Measurements from ENCODE around the gene WBP11.

Gene WBP11

DNA sequence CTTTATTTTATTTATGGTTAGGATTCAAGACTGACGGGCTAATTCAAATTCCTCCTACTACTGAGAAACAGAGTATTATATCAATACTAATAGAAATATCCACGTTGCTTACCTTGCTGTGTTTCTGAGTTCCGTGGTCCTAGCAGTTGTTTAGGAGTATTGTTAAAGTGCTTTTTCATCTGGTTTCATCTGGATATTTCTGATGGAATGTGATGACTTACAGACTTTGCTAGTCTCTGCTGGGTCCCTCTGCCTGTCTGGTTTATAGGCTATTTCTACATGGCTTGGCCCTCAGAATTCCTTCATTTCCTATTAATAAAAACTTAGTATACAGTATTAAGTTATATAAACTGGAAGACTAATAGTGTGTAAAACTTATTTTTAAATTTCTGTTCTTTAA lies 10.7 kb upstream of the WBP11 start, which contains the start of gene SMCO3:
Gene SMCO3 (minus strand): TSS at position 169 of the 400 bp plus-strand sequence. CDS start 7,502 bp downstream, outside the sequence.
- no peak for DNase-seq

DNA sequence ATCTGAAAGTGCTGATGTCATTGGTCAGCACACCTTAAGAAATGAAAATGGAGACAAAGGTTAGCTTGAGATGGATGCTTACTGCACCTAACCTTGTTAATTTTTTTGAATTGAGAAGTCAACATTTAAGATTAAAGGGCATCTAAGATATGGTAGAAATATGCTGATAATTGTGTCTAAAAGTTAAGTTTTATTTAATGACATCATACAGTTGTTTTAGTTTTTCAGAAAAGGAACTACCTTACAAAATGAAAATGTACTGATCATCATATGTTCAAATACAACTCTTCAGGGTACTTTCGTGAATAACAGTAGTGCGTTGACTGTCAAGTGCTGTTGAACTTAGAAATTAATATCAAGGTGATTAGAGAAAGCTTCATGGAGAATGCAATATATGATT lies 8.2 kb upstream of the WBP11 start:
- DNase-seq, result no peak

DNA sequence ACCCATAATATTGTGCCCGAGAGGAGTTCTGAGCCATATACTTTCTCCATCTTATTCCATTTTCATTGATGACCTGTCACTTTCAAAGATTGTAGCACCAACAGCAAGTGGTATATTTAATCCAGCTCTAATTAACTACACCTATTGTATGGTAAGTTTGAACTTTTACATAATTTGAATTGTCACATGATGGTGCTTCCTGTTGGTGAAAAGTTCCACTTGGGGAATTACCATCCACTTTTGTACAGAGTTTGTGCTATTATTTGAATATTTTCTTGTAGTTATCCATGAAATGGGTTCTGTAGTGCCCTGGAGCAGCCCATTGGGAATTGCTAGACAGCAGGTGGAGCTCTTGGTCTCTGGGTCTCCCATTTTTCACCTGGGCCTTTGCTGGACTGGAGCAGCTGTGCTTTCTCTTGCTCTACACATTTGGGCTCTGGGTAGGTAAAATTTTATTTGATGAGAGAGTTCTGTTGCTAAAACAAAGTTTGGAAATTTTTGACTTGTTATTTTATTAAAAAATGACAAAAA lies 7.7 kb upstream of the WBP11 start:
- DNase-seq, result no peak

DNA sequence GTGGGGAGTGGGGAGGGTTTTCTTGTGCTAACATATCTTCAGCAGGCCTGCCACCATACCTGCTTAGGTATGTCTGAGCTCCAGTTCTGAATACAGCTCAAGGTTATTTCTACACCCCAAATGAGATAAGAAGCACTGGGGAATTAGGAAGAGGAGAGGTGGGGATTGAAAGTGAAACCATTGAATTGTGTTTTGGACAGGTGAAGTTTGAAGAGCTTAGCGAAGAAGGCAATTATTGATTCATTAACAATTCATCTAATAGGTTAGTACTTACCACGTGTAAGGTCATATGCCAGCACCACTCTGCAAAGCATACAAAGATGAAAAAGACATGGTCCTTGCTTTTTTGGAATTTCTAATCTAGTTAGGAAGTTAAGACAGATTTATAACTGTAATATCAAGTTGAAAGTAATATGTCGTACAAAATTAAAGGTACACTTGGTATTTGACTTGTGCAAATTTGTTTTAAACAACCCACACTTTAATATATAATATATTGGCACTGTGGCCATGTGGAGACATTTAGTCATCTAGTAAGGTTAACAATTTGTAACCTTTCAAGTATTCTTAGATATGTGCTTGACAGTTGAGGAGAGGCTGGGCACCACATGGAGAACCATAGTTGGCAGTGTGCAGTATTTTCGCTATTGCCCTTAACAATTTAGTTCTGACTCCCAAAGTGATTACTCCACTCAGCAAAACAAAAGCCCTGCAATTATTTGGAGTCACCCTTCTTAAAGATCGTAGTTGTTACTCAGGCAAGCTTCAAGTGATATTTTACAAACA lies 7.1 kb upstream of the WBP11 start:
- DNase-seq, result no peak

DNA sequence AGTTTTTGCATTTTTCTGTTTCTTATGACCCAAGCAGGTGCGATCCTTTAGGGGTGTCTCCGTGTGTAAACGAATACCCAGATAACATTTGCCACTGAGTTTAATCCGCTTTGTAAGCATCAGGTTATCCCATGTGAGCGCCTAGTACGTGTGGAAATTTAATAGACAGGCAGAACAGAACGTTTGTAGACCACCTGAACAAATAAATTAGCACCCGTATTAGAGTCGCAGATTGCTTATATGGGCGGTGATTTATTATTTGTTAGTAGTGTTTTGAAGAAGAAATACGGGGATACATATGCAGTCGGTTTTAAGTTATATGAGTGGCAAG lies 517 bp upstream of the WBP11 start:
- no peak for DNase-seq

GRCh38 chr12:14802721-14803010 lies 612 bp downstream of the WBP11 start:
- DNase-seq, result no peak

GRCh38 chr12:14802247-14802646 lies 1.0 kb downstream of the WBP11 start:
- no peak for DNase-seq

- DNase-seq, result no peak
Observed at GRCh38 chr12:14795028-14795448, 8.2 kb downstream of the WBP11 start.

DNA sequence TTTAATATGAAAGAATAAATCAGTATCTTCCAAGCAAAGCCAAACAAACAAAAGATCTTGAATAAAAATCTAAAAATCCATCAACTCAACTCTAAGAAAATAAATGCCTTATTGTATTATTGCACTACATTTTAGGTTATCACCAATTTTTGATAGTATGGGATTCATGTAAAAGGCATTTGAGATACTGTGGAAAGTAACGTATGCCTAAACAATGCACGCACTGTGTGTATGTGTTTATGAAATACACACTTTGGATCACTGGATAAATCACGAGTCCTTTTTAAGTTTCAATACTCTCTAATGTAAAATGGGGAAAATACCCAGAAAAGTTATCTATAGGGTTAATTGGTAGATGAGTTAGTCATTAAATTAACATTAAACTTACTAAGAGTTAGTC lies 17.7 kb downstream of the WBP11 start:
- no peak for DNase-seq

- DNase-seq, result no peak
Observed at GRCh38 chr12:14784471-14784870, 18.8 kb downstream of the WBP11 start.

DNA sequence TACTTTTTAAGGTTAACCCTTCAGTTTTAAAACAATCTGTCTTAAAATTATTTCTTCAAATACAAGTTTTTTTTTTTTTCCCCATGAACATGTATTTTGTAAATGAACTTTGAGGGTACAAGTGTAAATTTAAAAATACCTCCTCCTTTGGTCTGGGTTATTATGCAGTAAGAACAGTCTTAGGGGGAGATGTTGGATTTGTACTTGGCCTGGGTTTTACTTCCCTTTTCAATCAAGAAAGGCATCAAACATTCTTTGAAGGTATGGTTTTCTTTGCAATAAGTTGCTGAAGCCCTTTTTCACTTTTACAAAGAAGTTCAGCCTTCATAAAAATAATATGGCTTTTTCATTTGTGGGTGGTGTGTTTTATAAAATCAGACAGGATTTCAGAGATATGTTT lies 20.5 kb downstream of the WBP11 start:
- no peak for DNase-seq

DNA sequence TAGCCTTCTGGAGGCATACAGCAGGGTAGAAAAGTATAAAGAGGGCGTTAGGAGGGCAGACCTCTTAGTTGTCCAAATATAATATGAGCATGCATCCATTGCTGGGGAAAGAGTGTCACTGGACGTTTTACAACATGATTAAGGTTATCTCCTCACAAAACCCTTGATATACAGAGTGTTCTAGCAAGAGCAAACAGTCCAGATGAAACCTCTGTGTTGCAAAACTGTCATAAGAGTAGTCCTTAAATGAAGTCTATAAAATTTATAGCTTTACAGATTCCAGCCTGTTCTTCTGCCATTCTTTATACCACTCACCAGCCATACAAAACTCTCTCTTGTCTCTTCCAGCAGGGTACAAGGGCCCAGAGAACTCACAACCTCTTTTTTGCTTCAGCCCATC lies 21.7 kb downstream of the WBP11 start:
- DNase-seq, result no peak

DNA sequence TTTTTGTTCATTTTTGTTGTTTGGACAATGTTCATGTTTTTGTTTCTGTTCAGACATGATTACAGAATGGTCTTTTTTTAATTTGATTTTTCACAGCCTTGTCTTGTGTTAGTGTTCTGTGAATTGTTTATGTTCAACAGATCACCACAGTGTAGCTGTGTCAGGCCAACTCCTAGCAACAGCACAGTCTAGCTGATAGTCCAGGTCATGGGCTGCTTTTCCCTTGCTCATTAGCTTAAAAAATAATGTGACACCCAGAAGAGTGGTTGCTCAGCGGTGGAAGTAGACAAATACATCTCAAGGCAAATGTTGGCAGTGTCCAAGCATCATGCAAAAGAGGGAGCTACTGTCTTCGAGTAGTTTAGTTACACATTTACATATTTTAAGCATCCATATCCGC lies 22.4 kb downstream of the WBP11 start:
- no peak for DNase-seq

GRCh38 chr12:14779834-14780233 lies 23.4 kb downstream of the WBP11 start:
- no peak for DNase-seq

GRCh38 chr12:14777271-14777670 lies 26.0 kb downstream of the WBP11 start:
- no peak for DNase-seq

DNA sequence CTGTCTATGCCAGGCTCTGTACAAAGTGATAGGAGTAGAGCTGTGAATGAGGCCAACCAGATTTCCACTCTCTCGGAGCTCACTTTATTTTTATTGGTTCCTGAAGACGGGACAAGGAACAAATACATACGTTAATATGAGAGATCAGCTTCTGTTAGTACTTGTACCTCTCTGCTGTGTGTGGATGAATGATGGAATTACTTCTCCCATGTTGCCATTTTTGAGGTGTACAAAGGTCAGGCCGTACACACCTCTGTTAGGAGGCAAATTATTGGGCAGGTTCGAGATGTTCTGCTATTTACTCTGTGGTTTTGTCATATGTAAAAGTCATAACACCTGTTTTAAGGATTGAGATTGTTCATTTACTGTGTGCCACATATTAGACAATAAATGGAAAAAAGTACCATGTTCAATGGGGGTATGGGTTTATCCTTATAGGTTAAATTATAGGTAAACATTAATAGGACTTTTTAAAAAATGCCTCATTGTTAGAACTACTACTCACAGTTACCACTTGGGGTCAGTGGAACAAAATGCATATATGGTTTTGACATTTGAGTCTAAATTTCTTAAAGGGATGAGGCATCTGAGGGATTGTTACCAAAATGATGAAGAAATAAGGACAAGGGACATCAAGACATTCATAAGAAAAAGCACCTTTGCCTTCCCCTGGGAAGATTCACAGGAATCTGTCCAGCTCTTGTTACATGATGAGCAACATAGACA lies 26.9 kb downstream of the WBP11 start:
- no peak for DNase-seq

DNA sequence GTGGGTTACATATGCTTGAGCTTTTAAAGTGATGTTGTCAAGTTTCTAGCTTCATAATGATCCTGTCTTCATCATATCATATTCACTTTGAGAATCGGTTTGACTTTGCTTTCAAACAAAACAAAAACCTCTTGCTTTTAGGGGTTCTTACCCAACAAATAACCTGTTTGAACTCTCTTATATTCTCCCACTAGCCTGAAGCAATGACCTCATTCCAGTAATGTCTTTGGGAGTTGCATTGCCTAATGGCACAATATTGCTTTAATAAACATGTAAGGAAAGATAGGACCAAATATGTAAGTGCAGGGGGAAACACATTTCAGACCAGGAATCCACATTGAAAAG lies 27.7 kb downstream of the WBP11 start:
- no peak for DNase-seq

- DNase-seq, result peak; percentile 15
Observed at GRCh38 chr12:14774906-14775635, 28.2 kb downstream of the WBP11 start.

GRCh38 chr12:14774074-14774905 lies 29.0 kb downstream of the WBP11 start:
- peak; percentile 84 for DNase-seq

- no peak for DNase-seq
Observed at GRCh38 chr12:14773685-14774073, 29.6 kb downstream of the WBP11 start.

DNA sequence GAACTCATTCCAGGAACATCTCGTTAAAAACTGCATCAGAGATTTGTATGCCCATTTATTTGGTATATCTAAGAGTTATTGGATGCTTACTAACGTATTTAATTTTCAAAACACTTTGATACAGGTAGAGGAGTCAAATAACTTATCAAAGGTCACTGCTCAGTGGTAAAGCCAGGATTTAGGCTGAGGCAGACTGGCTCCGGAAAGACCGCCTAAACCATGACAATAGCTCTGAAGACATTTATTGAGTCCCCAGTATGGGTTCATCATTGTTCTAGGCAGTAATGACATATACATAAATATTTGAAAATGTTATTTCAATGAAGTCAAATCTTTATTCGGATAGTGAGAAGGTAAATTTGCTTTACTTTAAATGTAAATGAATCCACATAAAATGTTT lies 30.3 kb downstream of the WBP11 start:
- DNase-seq, result no peak

GRCh38 chr12:14771651-14772137 lies 31.6 kb downstream of the WBP11 start:
- peak; percentile 15 for DNase-seq
